Fibroblast of lung (primary cell): ENCODE results near the gene RPAP3. TPM values are rescaled to one million over a fixed set of nuclear protein-coding genes. Genes with fewer than 3 reads are reported as not detected.
A peak's percentile ranks its signal among the peaks of the same experiment; 100 is the strongest.
"Not testable (repeated sequence)": the region's sequence is repeated elsewhere in the genome, so short reads cannot be mapped to it uniquely, and the experiment has no call there.

ENCODE experiments used
- DNase-seq, 2 donors: peaks; one replicate each; pipeline versions ENCODE4 v3.0.0 to v3.0.0-alpha.2; 2010; ENCODE audit warnings: low read depth in 2 of 2
- H2AFZ ChIP-seq: 2 replicates; pipeline ENCODE4 v1.5.1; 2012; ENCODE audit warnings: low read length, control low read depth, inconsistent platforms
- H3K27ac ChIP-seq: 2 replicates; pipeline ENCODE4 v1.5.1; 2011; ENCODE audit warnings: low read length, control low read depth; ENCODE audit not compliant: insufficient read depth
- H3K27me3 ChIP-seq: 2 replicates; pipeline ENCODE4 v1.5.1; 2011; ENCODE audit warnings: mild to moderate bottlenecking, low read length; ENCODE audit not compliant: control insufficient read depth, insufficient read depth
- H3K36me3 ChIP-seq: 2 replicates; pipeline ENCODE4 v1.5.1; 2011; ENCODE audit warnings: low read length; ENCODE audit not compliant: control insufficient read depth, insufficient read depth
- H3K4me1 ChIP-seq: 2 replicates; pipeline ENCODE4 v1.5.1; 2011; ENCODE audit warnings: low read length; ENCODE audit not compliant: control insufficient read depth, insufficient read depth; ENCODE audit errors: extremely low read depth
- H3K4me2 ChIP-seq: 2 replicates; pipeline ENCODE4 v1.5.1; 2011; ENCODE audit warnings: low read length, control low read depth; ENCODE audit not compliant: insufficient read depth; ENCODE audit errors: extremely low read depth
- H3K4me3 ChIP-seq, 4 experiments: fragments of 200-600 bp in 1 of 4; sonication (generic) in 1 of 4; replicated peaks in 1 of 4; 2 replicates each; pipeline ENCODE4 v1.5.1; 2011 to 2016; ENCODE audit warnings: low read length in 4 of 4, low read depth in 3 of 4, mild to moderate bottlenecking in 3 of 4, control low read depth in 2 of 4, inconsistent platforms in 1 of 4, mixed read lengths in 1 of 4; ENCODE audit not compliant: insufficient read depth in 1 of 4; ENCODE audit errors: control extremely low read depth in 1 of 4
- H3K79me2 ChIP-seq: 2 replicates; pipeline ENCODE4 v1.5.1; 2012; ENCODE audit warnings: mild to moderate bottlenecking, low read length, inconsistent platforms; ENCODE audit not compliant: control insufficient read depth, insufficient read depth
- H3K9ac ChIP-seq: 2 replicates; pipeline ENCODE4 v1.5.1; 2011; ENCODE audit warnings: mild to moderate bottlenecking, low read length, control low read depth; ENCODE audit not compliant: insufficient read depth
- H3K9me3 ChIP-seq: 2 replicates; pipeline ENCODE4 v1.5.1; 2012; ENCODE audit warnings: low read depth, low read length; ENCODE audit not compliant: control insufficient read depth, insufficient read depth
- H4K20me1 ChIP-seq: 2 replicates; pipeline ENCODE4 v1.5.1; 2011; ENCODE audit warnings: low read length; ENCODE audit not compliant: control insufficient read depth, insufficient read depth; ENCODE audit errors: extremely low read depth
- EZH2 ChIP-seq: IDR thresholded peaks from 2 replicates; pipeline ENCODE4 v1.5.1; 2012; ENCODE audit warnings: low read length, control low read depth, mild to moderate bottlenecking; ENCODE audit errors: missing control alignments
- polyA plus RNA-seq, 2 donors: library from polyadenylated mRNA; depleted of rRNA in 1 of 2; stranded (reverse) in 1 of 2; unstranded in 1 of 2; fragments of >200 nt; gene quantifications; 2 replicates each; pipeline ENCODE4 v1.2.1, GENCODE V29; 2011 to 2012; ENCODE audit warnings: missing spikeins in 1 of 2
- total RNA-seq: library from RNA; depleted of rRNA; stranded (reverse); fragments of >200 nt; gene quantifications from 2 replicates; pipeline ENCODE4 v1.2.1, GENCODE V29; 2014
- TF ChIP-seq, protein P1 (sequence below), 2 donors: IDR thresholded peaks in 1 of 2; conservative IDR thresholded peaks in 1 of 2; 1 replicate in 1 of 2; 2 replicates in 1 of 2; pipeline ENCODE4 v1.5.1; 2011 to 2012; ENCODE audit warnings: low read length in 2 of 2, control low read depth in 1 of 2, inconsistent platforms in 1 of 2, low read depth in 1 of 2, mild to moderate bottlenecking in 1 of 2

RPAP3 gene
- total and polyA plus RNA-seq, 2 donors (not counting 1 experiment from before 2014, with no cell fraction given), result 12.1 to 23.8 TPM

- TF ChIP-seq, protein P1, sequence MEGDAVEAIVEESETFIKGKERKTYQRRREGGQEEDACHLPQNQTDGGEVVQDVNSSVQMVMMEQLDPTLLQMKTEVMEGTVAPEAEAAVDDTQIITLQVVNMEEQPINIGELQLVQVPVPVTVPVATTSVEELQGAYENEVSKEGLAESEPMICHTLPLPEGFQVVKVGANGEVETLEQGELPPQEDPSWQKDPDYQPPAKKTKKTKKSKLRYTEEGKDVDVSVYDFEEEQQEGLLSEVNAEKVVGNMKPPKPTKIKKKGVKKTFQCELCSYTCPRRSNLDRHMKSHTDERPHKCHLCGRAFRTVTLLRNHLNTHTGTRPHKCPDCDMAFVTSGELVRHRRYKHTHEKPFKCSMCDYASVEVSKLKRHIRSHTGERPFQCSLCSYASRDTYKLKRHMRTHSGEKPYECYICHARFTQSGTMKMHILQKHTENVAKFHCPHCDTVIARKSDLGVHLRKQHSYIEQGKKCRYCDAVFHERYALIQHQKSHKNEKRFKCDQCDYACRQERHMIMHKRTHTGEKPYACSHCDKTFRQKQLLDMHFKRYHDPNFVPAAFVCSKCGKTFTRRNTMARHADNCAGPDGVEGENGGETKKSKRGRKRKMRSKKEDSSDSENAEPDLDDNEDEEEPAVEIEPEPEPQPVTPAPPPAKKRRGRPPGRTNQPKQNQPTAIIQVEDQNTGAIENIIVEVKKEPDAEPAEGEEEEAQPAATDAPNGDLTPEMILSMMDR (conservative IDR thresholded peaks at IDR 0.05 in 1 of 2, IDR thresholded peaks at IDR 0.05 in 1 of 2; ENCODE audit: low read depth in 1 of 2, low read length in 2 of 2), result peak; percentile 26 to 42
- TF ChIP-seq EZH2, result no peak
- no peak for DNase-seq
- H3K9me3 ChIP-seq, result no peaks in the 10 kb centered on the region
Observed at GRCh38 chr12:47636908-47637780, 68.7 kb downstream of the RPAP3 start.

GRCh38 chr12:47635770-47636169, 70.1 kb downstream of the RPAP3 start:
- not testable (repeated sequence) for H3K4me3 ChIP-seq, H3K9ac ChIP-seq, H4K20me1 ChIP-seq, H3K79me2 ChIP-seq, DNase-seq, H3K36me3 ChIP-seq, H3K27ac ChIP-seq, H3K4me1 ChIP-seq, H2AFZ ChIP-seq, H3K4me2 ChIP-seq, H3K9me3 ChIP-seq, H3K27me3 ChIP-seq

More at GRCh38 chr12:47636908-47637780, 68.7 kb downstream of the RPAP3 start:
- H3K27me3 ChIP-seq, result no peaks in the 10 kb centered on the region
- H3K9ac ChIP-seq, result no peak overlapping the region
- no peaks in the 10 kb centered on the region for H3K4me1 ChIP-seq
- H3K4me2 ChIP-seq, result no peak overlapping the region
- H3K4me3 ChIP-seq, result no peak overlapping the region
- no peak overlapping the region for H3K27ac ChIP-seq
- no peak overlapping the region for H2AFZ ChIP-seq
- H3K36me3 ChIP-seq, result no peaks in the 10 kb centered on the region
- H3K79me2 ChIP-seq, result no peaks in the 10 kb centered on the region
- no peaks in the 10 kb centered on the region for H4K20me1 ChIP-seq

GRCh38 chr12:47634127-47634526, 71.7 kb downstream of the RPAP3 start:
- TF ChIP-seq EZH2, result no peak
- TF ChIP-seq, protein P1 (conservative IDR thresholded peaks at IDR 0.05 in 1 of 2, IDR thresholded peaks at IDR 0.05 in 1 of 2; ENCODE audit: low read depth in 1 of 2, low read length in 2 of 2), result no peak
- no peaks in the 10 kb centered on the region for H3K79me2 ChIP-seq
- DNase-seq, result no peak

More at GRCh38 chr12:47634127-47634526, 71.7 kb downstream of the RPAP3 start:
- no peaks in the 10 kb centered on the region for H4K20me1 ChIP-seq
- H3K9ac ChIP-seq, result no peak overlapping the region
- no peaks in the 10 kb centered on the region for H3K4me1 ChIP-seq
- no peaks in the 10 kb centered on the region for H3K27me3 ChIP-seq
- H3K36me3 ChIP-seq, result no peaks in the 10 kb centered on the region
- H3K4me3 ChIP-seq, result no peak overlapping the region
- no peak overlapping the region for H3K27ac ChIP-seq
- H3K4me2 ChIP-seq, result no peak overlapping the region
- no peak overlapping the region for H2AFZ ChIP-seq
- H3K9me3 ChIP-seq, result no peaks in the 10 kb centered on the region
